ENCODE results near the gene DSP.

The DSP gene

DNA sequence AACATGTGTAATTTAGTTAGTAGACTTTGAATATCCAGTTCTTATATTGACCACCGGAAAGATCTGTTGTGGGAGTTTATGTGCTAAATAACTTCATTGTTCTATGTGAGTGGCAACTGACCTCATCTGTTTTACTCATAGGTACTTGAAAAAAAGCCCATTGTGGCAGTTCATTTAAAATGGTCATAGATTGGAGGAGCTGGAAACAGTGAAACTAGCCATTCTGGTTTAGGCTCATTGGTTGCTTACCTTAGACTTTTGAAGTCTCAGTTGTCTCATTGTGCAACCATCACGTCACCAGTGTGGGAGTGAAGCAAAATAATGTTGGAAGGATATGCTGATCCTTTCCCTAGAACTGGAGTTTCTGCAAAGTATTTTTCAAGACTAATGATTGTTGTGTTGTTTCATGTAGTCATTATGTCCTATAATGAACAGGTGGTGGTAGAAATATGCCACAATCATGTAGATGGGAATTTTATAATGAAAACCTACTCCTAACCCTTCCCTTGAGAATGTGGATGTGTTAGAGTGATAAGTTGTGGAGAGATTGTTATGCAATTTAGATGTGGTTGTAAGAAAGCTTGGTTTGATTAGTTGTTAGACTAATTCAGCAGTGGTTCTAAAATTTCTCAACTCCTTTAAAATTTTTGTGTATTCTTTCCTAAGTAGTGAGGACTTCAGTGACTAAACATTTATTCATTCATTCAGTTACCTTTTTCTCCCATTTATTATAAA lies 18.3 kb downstream of the DSP start:
- DNase-seq (ENCODE audit: low read depth): no peak

DNA sequence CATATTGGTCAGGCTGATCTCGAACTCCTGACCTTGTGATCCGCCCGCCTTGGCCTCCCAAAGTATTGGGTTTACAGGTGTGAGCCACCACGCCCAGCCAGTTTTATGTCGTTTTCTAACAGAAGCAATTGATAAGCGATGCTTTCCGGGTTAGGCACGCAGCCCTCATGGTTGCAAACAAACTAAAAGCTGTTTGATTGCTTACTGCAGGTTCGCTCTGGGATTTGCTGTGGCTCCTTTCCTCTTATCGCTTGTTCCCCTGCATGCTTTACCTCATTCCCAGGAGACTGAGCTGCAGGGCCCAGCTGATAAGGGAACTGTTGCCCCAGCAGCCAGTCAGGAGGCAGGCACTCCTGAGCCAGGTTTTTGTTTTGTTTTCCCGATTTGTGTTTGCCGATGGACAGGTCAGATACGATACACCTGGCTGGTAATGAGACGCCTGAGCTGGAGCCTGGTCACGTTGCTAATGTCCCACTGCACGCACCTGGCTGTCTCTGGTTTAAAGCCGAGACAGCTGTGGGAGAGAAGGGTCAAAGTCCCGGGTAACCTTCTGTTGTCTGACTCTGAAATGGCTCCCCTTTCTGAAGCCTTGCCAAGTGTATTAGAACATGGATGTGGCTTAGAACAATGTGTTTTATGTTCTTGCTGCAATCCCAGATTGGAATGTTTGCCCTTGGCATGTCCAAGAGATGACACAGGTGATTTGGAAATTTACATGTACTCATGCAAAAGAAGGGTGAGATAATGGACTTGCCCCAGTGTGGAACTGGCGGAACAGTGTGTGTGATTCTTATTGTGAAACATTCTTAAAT lies 19.9 kb downstream of the DSP start:
- no peak for DNase-seq (ENCODE audit: low read depth)

DNA sequence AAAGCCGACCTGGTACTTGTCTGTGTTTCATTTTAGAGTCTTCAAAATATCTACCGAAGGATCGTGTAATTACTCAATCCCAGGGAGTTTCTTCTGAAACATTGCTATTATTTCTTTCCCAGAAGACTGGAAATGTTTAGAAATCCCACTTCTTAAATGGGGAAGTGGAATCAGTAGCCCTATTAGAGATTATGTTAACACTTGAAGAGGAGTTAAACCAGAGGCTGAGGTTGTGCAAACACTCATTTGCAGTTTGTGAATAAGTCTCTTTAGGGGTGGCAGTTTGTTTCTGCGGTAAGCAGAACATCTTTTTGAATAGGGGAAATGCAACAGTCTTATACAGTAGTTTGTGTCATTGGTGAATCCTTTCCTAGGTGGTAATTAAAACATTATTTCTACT lies 21.3 kb downstream of the DSP start:
- DNase-seq (ENCODE audit: low read depth): no peak

DNA sequence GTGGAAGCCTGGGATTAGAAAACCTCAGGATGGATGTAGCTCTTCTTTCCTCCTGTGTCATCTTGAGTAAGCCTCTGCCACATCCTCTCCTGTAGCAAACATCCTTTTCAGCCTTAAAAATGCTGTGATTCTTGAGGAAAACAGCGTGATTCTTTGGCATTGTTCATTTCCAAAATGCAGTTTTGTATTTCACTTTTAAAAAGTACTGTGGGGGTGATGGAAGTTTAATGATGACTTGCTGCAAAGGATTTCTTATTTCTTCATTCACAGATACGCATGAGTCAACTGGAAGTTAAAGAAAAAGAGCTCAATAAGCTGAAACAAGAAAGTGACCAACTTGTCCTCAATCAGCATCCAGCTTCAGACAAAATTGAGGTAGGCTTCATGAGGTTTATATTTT lies 24.6 kb downstream of the DSP start:
- DNase-seq (ENCODE audit: low read depth): no peak

DNA sequence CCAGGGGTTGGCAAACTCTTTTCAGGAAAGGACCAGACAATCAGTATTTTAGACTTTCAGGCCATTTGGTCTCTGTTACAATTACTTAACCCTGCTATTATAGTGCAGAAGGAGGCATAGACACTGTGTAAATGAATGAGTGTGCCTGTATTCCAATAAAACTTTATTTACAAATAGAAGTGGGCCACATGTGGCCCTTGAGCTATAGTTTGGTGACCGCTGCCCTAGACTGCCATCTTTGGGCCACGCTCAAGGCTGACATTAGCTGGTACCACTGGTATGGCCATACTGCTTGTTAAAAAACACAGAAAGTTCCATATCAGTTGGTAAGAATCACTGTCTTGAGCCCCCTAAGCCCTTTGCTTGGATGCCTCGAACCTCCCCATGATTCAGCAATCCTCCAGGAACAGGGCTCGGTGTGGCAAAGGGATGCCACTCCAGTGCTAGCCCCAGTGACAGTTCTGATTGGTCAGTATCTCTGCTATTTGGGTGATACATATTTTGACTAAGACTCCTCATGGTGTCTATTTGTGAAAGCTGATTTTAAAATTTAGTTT lies 25.2 kb downstream of the DSP start:
- no peak for DNase-seq (ENCODE audit: low read depth)

DNA sequence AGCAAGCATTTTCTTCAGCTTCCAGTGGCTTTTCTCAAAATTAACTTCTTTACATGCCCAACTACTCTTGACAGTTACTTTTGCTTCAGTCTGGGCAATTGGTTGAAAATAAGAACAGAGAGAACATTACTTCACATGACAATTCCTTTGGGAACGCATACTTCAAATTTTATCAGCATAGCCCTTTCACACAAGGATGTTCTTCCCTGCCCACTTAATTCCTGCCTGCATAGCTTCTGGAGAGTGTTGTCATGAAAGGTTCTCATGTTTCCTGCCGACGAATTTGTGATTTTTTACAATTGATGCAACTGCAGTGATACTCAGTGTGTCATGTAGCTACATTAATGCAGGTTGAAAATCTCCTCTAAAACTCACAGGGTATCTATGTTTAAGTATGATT lies 26.6 kb downstream of the DSP start:
- DNase-seq (ENCODE audit: low read depth): no peak

DNA sequence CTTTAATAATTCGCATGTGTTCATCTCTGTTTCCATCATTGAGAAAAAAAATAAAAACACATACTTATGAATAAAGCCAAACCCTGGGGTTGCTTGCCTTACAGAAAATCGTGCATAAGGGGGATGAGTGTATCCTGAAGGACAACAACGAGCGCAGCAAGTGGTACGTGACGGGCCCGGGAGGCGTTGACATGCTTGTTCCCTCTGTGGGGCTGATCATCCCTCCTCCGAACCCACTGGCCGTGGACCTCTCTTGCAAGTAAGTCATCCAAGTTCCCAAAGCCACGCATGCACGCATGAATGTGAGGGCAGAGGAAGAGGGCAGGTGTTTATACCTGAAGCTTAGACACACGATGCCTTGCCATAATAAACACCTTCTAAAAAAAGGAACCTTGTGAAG lies 27.6 kb downstream of the DSP start:
- no peak for DNase-seq (ENCODE audit: low read depth)

DNA sequence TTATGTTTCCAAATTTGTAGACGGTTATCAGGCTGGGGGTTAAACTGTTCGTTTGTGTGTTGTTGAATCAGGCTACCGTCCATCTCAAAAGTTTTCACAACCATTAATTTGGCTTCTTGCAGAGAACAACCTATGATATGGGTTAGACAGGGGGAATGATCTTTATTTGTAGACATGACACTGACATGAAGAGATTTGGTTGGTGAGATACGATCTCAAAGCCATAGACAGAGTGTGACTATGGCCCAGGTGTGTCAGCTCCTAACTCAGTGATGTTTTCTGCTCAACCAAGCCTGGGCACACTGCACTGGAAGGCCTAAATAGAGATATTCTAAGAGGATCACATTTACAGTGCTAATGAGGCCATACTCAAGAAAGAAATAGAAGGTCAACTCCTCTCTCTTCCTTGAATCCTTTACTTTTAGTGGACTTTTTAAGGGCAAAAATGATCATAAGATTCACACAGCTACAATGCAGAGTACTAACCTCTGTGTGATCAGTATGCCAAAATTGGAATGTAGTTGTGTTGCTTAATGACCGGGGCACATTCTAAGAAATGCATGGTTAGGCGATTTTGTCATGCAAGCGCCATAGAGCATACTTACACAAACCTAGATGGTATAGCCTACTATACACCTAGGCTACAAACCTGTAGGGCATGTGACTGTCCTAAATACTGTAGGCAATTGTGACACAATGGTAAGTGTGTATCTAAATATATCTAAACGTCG lies 30.9 kb downstream of the DSP start:
- DNase-seq (ENCODE audit: low read depth): no peak

DNA sequence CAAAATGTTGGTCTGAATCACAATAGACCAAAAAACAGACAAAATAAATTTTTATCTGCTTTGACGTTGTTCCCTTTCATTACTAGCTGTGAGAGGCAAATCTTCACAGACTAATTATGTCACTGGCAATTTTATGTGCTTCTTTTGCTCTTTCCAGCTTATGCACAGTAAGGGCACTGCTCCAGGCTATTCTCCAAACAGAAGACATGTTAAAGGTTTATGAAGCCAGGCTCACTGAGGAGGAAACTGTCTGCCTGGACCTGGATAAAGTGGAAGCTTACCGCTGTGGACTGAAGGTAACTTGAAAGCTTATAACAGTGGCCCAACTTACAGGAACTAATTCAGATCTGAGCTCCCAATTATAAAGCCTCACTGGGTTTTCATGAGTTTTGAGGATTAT lies 33.0 kb downstream of the DSP start:
- no peak for DNase-seq (ENCODE audit: low read depth)

DNA sequence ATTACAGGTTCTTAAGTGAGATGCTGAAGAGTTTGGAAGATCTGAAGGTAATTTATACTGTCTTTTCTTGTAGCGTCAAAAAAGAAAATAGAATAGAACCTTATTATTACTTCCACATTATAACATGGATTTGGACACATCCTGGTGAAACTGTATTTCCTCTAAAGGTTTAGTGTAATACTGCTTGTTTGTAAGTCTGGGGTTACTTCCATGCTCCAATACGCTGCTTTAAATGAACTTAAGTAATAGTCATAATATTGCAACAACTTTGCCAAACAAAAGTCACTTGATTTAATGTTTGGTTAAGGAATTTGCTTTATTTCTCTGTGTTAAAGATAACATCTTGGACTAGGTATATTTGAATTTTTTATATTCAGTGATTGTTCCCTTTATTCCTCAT lies 37.0 kb downstream of the DSP start:
- DNase-seq (ENCODE audit: low read depth): no peak

DNA sequence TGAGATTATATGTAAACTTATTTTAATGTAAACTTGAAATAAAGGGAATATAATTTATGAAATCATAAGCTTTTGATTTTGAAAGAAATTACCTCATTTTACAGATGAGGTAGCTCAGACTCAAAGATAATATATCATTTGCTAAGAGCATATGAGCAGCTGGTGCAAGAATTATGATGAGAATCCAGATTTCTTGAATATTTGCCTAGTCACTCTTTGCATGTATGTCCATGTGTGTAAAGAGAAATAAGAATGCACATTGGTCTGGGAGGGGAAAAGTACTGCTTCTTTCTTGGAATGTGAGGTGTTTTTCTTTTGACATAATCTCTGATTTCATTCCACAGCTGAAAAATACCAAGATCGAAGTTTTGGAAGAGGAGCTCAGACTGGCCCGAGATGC lies 37.5 kb downstream of the DSP start:
- DNase-seq (ENCODE audit: low read depth): no peak

DNA sequence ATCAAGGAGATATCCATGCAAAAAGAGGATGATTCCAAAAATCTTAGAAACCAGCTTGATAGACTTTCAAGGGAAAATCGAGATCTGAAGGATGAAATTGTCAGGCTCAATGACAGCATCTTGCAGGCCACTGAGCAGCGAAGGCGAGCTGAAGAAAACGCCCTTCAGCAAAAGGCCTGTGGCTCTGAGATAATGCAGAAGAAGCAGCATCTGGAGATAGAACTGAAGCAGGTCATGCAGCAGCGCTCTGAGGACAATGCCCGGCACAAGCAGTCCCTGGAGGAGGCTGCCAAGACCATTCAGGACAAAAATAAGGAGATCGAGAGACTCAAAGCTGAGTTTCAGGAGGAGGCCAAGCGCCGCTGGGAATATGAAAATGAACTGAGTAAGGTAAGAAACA lies 38.4 kb downstream of the DSP start:
- no peak for DNase-seq (ENCODE audit: low read depth)

DNA sequence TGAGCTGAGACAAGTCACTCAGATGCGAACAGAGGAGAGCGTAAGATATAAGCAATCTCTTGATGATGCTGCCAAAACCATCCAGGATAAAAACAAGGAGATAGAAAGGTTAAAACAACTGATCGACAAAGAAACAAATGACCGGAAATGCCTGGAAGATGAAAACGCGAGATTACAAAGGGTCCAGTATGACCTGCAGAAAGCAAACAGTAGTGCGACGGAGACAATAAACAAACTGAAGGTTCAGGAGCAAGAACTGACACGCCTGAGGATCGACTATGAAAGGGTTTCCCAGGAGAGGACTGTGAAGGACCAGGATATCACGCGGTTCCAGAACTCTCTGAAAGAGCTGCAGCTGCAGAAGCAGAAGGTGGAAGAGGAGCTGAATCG lies 39.1 kb downstream of the DSP start:
- no peak for DNase-seq (ENCODE audit: low read depth)

DNA sequence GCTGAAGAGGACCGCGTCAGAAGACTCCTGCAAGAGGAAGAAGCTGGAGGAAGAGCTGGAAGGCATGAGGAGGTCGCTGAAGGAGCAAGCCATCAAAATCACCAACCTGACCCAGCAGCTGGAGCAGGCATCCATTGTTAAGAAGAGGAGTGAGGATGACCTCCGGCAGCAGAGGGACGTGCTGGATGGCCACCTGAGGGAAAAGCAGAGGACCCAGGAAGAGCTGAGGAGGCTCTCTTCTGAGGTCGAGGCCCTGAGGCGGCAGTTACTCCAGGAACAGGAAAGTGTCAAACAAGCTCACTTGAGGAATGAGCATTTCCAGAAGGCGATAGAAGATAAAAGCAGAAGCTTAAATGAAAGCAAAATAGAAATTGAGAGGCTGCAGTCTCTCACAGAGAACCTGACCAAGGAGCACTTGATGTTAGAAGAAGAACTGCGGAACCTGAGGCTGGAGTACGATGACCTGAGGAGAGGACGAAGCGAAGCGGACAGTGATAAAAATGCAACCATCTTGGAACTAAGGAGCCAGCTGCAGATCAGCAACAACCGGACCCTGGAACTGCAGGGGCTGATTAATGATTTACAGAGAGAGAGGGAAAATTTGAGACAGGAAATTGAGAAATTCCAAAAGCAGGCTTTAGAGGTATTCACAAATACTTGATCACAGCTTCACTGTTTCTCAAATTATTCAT lies 39.6 kb downstream of the DSP start:
- DNase-seq (ENCODE audit: low read depth): no peak

DNA sequence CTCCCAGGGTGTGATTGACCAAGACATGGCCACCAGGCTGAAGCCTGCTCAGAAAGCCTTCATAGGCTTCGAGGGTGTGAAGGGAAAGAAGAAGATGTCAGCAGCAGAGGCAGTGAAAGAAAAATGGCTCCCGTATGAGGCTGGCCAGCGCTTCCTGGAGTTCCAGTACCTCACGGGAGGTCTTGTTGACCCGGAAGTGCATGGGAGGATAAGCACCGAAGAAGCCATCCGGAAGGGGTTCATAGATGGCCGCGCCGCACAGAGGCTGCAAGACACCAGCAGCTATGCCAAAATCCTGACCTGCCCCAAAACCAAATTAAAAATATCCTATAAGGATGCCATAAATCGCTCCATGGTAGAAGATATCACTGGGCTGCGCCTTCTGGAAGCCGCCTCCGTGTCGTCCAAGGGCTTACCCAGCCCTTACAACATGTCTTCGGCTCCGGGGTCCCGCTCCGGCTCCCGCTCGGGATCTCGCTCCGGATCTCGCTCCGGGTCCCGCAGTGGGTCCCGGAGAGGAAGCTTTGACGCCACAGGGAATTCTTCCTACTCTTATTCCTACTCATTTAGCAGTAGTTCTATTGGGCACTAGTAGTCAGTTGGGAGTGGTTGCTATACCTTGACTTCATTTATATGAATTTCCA lies 43.9 kb downstream of the DSP start:
- no peak for DNase-seq (ENCODE audit: low read depth)

DNA sequence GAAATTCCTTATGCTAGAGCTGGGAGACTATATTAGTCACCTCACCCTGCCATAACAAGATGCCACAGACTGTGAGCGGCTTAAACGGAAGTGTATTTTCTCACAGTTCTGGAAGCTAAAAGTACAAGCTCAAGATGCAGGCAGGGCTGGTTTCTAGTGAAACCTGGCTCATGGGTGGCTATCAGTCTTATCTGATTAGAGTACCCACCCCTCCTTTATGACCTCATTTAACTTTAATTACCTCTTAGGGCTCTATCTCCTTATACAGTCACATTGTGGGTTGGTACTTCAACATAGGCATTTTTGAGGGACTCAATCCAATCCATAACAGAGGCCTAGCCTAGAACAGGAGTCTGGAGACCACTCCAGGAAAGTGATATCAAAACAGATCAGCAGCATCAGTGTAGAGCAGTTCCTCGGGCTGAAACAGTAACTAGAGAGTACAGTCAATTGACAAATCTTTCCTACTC lies 46.2 kb downstream of the DSP start:
- no peak for DNase-seq (ENCODE audit: low read depth)

DNA sequence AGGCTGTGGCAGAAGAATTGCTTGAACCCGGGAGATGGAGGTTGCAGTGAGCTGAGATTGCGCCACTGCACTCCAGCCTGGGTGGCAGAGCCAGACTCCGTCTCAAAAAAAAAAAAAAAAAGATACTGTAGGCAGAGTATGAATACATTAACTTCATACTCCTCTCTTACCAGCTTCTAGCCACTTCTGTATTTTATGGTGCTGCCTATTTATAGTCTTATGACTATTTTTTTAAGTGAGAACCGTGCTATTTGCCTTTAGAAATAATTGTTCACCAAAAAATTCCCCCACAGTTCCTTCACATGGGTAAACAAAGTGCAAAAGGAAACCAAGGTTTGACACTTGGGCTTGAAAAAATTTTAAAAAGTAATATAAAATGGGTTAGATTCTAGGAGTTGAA lies 47.0 kb downstream of the DSP start:
- DNase-seq (ENCODE audit: low read depth): no peak

DNA sequence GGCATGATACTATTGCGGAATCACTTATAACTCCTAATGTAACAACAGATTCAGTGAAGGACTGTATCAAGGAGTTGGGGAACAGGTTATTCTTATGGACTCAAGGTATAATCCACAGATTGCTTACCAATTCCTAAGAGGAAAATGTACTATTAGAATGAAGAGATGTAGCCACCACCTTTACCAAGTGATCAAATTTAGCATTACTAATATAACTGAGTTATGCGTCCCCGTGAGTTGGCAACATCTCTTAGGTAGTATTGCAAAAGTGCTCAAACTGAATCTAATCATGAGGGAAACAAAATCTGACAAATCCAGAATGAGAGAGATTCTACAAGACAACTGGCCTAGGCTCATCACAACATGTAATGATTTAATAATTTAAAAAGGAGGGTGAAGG lies 47.8 kb downstream of the DSP start:
- DNase-seq (ENCODE audit: low read depth): no peak

DNA sequence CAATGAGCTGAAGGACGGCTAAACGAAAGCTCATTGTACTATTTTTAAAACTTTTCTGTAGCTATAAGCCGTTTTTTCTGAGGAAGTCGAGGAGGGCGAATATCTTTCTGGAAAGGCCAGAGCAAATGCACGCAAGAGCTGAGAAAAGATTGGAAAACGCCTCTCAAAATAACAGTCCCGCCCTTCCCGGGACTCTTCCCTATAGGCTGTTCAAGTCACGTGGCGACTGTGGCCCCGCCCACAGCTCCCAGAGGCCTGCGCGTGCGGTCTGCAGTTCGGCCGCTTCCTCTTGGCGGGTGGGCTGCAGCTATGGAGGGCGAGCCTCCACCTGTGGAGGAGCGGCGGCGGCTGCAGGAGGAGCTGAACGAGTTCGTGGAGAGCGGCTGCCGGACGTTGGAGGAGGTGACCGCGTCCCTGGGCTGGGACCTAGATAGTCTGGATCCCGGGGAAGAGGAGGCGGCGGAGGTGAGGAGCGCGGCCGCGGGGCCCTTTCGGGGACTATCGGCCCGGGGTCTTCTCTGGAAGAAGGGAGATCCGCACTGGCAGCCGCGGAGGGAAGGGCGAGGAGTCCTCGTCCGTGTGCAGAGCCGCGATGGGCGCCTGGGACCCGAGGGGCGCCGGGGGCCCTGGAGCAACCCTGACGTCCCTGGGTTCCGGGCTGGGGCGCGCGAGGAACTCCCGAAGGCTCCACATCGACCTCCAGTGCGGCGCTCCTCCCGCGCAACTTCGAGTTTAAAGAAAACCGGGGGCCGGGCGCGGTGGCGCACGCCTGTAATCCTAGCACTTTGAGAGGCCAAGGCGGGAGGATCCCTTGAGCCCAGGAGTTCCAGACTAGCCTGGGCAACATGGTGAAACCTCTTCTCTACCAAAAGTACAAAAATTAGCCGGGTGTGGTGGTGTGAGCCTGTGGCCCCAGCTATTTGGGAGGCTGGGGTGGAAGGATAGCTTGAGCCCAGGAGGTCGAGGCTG lies 48.8 kb downstream of the DSP start, which contains the start of gene SNRNP48:
Gene SNRNP48 (plus strand): TSS at position 250 of the 969 bp plus-strand sequence. CDS start 60 bp downstream, at position 310.
- peak; percentile 79 for DNase-seq (ENCODE audit: low read depth)

DNA sequence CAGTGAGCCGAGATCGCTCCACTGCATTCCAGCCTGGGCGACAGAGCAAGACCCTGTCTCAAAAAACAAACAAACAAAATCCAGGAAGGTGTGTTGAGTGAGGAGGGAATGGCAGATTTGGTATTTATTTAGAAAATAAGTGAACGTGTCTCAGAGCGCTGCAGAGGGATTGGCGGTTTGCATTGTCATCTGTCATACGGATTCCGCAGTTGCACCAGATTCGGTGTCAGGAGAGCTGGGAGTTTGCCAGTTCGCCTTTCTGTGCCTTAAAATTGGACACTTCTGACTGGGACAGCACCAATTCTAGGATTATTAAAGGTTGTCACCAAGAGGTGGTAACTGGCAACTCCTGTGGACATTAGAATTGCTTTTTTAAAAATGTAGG lies 49.4 kb downstream of the DSP start:
- no peak for DNase-seq (ENCODE audit: low read depth)

Measured in activated T-helper 1 cell treated with Interleukin-2 at 50 U/mL for 16 hours (primary cell).